T47D (cell line): ENCODE measurements around the gene CPLX1.
A peak's percentile ranks its signal among the peaks of the same experiment; 100 is the strongest.

Source experiments
- DNase-seq, 2 experiments: peaks; one replicate each; pipeline versions ENCODE4 v3.0.0 to v3.0.0-alpha.2; 2011 to 2012; ENCODE audit warnings: low read depth in 1 of 2, low spot score in 1 of 2
- JUND ChIP-seq: IDR thresholded peaks from 2 replicates; pipeline ENCODE4 v1.6.1; 2012; ENCODE audit warnings: low read depth
- in situ Hi-C: cut with HindIII; loops from 2 replicates; pipeline ENCODE4 v1.10.0; 2016; ENCODE audit warnings: low sequenced_read_pairs, low pct_unique_long_range_greater_than_20kb

The CPLX1 gene

GRCh38 chr4:825971-826330, at the start of gene CPLX1:
CPLX1 (minus strand) TSS chr4:826129; CDS start chr4:824522, 1,607 bp downstream.
- in situ Hi-C loops, result no loop called here
- peak in 1 of 2 experiments; percentile 77 for DNase-seq
- TF ChIP-seq JUND, result no peak

GRCh38 chr4:874971-875817, 49.3 kb upstream of the CPLX1 start:
- in situ Hi-C loops, result no loop called here

GRCh38 chr4:874056-874455, 48.1 kb upstream of the CPLX1 start:
- no peak for DNase-seq
- in situ Hi-C loops, result no loop called here
- no peak for TF ChIP-seq JUND

More at GRCh38 chr4:874971-875817, 49.3 kb upstream of the CPLX1 start:
- TF ChIP-seq JUND, result no peak
- DNase-seq, result no peak

GRCh38 chr4:872241-872981, 46.5 kb upstream of the CPLX1 start:
- in situ Hi-C loops, result no loop called here
- no peak for TF ChIP-seq JUND
- no peak for DNase-seq

GRCh38 chr4:871484-871883, 45.6 kb upstream of the CPLX1 start:
- TF ChIP-seq JUND, result no peak
- in situ Hi-C loops, result no loop called here
- no peak for DNase-seq

GRCh38 chr4:870951-871350, 45.0 kb upstream of the CPLX1 start:
- no peak for TF ChIP-seq JUND
- no peak for DNase-seq
- in situ Hi-C loops, result no loop called here

GRCh38 chr4:869776-870175, 43.8 kb upstream of the CPLX1 start:
- DNase-seq, result no peak
- in situ Hi-C loops, result no loop called here
- TF ChIP-seq JUND, result no peak

- no peak for DNase-seq
- in situ Hi-C loops, result no loop called here
- TF ChIP-seq JUND, result no peak
Observed at GRCh38 chr4:868421-868820, 42.5 kb upstream of the CPLX1 start.

- in situ Hi-C loops, result no loop called here
- TF ChIP-seq JUND, result no peak
- no peak for DNase-seq
Observed at GRCh38 chr4:867526-868250, 41.8 kb upstream of the CPLX1 start.

GRCh38 chr4:866761-867390, 40.9 kb upstream of the CPLX1 start:
- TF ChIP-seq JUND, result no peak
- no peak for DNase-seq
- in situ Hi-C loops, result no loop called here

- no peak for DNase-seq
- in situ Hi-C loops, result no loop called here
- no peak for TF ChIP-seq JUND
Observed at GRCh38 chr4:866068-866760, 40.3 kb upstream of the CPLX1 start.

GRCh38 chr4:865572-865971, 39.6 kb upstream of the CPLX1 start:
- in situ Hi-C loops, result no loop called here
- no peak for DNase-seq
- TF ChIP-seq JUND, result no peak
